OCI-LY1 (cell line): ENCODE results near the gene CCDC86.

ENCODE experiments used
- EZH2 ChIP-seq: fragments of 200-600 bp; sonication (generic), shearing (Covaris generic); IDR thresholded peaks from 2 replicates; pipeline ENCODE4 v1.8.0; 2017; ENCODE audit warnings: borderline replicate concordance, mixed run types, mild to moderate bottlenecking, antibody characterized with exemption, low read length, moderate library complexity, mixed read lengths
- TF ChIP-seq, protein P1 (sequence below): fragments of 200-600 bp; sonication (generic), shearing (Covaris generic); IDR thresholded peaks from 2 replicates; pipeline ENCODE4 v1.5.1; 2017; ENCODE audit warnings: mild to moderate bottlenecking, antibody characterized with exemption, low read length, moderate library complexity, mixed read lengths

DNA sequence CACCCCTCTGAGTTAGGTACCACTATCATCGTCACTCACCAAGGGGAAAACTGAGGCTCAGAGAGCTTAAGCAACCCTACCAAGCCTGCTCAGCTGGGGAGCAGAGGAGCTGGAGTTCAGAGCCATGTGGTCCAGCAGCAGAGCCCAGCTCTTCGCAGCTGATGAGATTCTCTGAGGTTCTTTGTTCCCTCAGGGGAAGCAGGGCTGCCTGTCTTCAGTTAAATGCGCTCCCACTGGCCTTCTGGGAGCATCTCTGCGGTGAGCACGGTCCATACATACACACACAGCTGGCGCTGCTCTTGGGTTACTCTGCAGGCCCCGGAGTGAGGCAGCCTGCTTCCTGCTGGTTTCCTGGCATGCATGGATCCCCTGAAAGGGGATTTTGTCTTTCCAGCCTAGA, 19.0 kb downstream of the CCDC86 start:
- TF ChIP-seq, protein P1, sequence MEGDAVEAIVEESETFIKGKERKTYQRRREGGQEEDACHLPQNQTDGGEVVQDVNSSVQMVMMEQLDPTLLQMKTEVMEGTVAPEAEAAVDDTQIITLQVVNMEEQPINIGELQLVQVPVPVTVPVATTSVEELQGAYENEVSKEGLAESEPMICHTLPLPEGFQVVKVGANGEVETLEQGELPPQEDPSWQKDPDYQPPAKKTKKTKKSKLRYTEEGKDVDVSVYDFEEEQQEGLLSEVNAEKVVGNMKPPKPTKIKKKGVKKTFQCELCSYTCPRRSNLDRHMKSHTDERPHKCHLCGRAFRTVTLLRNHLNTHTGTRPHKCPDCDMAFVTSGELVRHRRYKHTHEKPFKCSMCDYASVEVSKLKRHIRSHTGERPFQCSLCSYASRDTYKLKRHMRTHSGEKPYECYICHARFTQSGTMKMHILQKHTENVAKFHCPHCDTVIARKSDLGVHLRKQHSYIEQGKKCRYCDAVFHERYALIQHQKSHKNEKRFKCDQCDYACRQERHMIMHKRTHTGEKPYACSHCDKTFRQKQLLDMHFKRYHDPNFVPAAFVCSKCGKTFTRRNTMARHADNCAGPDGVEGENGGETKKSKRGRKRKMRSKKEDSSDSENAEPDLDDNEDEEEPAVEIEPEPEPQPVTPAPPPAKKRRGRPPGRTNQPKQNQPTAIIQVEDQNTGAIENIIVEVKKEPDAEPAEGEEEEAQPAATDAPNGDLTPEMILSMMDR, result no peak
- TF ChIP-seq EZH2, result no peak
